Superior temporal gyrus (tissue), 1 donor: ENCODE measurements around the gene HOMER1.
"Not testable (repeated sequence)": the region's sequence is repeated elsewhere in the genome, so short reads cannot be mapped to it uniquely, and the experiment has no call there.

Experiments
- DNase-seq: peaks from one replicate; pipeline ENCODE4 v3.0.0-alpha.2; 2016; ENCODE audit errors: extremely low spot score

HOMER1 gene

DNA sequence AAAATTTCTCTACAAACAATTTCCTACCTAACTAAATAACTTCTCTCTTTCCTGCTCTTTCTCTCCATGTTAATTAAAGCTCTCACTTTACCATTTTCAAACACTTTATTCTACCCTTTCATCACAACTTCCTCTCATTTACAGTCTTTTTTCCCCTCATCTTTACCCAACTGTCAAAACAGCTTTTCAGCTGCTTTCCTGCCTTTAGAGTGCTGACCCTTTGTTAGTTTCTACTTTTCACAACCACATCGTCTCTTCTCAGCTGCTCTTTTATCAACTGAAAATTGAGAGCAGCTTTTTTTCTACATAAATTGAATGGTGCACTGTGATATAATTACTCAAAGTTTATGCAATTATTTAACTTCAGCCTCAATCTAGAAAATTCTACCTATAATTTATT, 3.1 kb upstream of the HOMER1 start:
- DNase-seq = no peak

DNA sequence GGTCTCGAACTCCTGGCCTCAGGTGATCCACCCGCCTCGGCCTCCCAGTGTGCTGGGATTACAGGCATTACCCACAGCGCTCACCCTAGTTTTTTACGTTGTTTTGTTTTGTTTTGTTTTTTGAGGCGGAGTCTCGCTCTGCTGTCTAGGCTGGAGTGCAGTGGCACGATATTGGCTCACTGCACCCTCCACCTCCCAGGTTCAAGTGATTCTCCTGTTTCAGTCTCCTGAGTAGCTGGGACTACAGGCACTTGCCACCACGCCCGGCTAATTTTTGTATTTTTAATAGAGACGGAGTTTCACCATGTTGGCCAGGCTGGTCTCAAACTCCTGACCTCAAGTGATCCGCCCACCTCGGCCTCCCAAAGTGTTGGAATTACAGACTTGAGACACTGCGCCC, 2.4 kb upstream of the HOMER1 start:
- not testable (repeated sequence) for DNase-seq

DNA sequence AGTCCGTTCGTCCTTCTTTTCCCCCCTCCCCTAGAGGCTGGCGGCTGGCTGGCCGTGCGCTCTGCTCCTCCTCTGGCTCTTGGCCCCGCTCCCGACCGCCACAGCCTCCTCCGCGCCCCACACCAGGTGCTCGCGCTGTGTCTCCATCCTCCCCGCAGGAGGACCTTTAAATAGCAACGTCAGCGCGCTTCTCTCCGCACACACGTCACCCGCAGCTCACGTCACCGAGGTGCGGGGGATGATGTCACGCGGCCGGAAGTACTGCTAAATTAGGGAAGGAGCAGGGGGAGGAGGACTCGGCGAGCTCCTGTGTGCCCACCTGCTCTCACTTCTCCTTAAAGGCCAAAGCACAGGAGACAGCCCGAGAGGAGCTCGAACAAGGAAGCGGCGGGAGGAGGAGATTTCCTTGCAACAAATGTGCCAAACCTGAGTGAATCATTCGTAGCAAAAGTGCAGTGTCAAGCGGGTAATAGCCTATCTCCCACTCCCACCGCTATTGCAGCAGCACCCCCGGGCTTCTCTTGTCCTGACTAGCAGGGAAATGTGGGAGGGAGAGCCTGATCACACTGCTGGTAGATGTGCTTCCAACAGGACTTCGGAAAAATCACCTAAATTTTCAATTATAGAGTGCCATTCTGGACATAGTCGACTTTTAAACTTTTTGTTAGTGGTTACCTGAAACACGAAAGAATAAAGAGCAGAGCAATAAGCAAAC, 614 bp upstream of the HOMER1 start:
- peak; percentile 91 for DNase-seq

DNA sequence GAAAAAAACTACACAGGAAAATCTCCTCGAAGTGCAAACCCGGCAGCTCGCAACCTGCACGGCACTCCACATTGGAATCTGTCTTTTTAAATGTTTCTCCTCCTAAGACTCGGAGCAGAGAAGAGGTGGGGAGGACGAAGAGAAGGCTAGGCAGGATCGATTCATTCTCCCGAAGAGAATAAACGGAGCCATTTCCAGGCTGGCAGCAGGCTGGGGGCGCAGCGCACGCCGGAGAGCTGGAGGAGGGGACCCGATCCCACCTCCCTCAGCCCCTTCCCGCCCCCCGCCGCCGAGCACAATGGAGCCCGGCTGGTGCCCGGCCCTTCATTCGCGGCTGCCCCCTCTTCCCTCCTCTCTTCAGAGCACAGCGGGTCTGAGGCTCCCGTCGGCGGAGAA, 628 bp downstream of the HOMER1 start:
- DNase-seq = no peak

DNA sequence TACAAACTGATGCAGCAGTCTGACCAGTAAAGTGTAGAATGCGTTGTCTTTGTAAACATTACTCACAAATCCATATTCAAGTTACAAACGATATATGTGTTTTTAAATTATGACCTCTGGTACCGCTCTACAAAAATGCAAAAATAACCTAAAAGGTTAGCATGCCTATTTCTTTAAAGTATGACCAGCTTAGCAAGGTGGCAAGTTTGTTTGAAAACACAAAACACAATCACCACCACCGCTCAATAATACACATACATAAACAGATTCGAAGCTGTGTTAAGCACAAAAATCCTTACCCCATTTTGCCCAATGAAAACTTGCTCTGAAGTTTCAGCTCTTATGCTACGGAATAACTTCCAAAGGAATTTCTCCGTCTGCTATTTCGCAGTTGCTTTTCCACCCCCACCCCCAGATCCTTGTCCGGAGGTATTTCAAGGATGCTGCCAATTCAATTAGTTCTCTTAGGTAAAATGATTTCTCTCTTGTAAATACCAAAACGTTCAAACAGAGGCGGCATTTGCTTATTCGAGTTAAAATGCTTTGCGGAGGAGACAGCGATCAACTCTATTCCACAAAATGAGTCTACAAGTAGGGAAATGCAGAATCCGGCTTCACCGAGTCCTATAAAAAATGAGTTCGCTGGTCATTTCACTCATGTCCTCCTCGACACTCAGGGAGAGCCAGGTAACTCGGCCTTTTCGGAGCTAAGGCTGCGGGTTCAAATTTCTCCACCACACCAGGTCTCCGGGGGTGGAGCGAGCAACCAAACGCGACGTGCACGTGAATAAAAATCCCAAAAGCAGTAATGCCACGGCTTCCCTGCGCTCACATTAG, 1.2 kb downstream of the HOMER1 start:
- DNase-seq = no peak

DNA sequence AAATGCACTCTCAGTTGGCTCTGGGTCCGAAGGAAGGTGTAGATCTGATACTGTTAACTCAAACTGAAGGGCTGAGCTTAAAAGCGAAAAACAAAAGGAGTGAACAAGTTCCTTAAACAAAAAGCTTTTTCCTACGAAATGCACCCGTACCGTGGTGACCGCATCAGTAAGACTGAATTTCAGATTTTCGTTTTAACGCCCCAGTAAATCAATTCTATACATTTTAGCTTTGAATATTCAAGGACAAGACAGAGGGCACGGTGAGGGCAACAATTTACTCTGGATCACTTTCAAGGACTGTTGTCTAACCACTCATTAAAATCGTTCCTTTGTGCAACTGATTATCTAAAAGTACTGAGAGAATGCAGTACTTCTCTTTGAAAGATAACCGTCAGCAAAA, 1.9 kb downstream of the HOMER1 start:
- no peak for DNase-seq

DNA sequence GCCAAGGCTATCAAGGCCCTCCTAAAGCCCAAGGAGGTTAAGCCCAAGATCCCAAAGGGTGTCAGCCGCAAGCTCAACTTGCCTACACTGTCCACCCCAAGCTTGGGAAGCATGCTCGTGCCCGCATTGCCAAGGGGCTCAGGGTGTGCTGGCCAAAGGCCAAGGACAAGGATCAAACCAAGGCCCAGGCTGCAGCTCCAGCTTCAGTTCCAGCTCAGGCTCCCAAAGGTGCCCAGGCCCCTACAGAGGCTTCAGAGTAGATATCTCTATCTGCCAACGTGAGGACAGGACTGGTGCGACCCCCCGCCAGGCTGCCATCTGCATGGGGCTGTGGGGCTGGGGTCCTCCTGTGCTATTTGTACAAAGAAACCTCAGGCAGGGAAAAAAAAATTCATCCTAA, 3.3 kb downstream of the HOMER1 start:
- DNase-seq = no peak

DNA sequence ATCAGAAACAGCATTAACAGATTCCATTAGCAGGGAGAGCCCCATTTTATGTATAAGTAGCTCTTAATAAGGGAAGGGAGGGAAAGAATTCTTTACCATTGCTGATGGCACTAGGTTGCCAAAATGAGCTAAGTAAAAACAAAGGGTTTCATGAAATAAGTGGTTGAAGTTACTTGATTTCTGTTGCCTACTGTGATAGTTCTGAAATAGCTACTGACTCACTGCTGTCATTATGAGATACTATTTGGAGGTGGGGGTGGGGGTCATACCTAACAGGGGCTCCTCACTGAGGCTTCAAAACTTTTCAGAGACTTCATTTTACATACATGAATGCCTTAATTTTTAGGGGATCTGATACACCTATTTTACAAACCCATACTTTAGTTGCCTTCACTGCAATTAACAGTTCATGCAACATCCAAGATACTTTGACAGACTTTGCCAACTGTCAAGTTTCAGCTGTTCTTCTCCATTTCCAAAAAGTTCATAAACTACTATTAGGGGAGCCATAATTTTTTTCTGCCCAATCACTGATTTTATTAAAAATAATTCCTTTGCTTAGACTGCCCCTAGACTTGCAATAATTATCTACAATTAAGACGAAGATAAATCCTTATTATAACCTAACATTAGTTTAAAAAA, 4.6 kb downstream of the HOMER1 start:
- DNase-seq = no peak

DNA sequence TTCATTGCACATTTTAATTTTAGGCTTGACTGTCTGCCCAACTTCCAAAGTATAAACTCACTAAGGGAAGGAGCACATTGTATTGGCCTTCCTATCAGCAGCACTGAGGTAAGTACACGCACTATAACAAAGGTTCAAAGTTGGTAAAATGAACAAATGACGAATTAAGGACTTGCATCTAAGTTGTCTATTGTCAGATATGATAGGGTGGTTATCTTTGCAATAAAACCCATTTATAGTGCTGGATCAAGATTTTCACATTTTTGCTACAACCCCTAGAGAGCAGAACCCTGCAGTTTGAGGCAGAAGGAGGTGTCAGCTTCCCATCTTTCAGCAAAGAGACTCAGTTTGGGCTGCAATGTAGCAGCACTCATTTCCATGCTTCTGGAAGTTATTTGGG, 5.1 kb downstream of the HOMER1 start:
- no peak for DNase-seq

DNA sequence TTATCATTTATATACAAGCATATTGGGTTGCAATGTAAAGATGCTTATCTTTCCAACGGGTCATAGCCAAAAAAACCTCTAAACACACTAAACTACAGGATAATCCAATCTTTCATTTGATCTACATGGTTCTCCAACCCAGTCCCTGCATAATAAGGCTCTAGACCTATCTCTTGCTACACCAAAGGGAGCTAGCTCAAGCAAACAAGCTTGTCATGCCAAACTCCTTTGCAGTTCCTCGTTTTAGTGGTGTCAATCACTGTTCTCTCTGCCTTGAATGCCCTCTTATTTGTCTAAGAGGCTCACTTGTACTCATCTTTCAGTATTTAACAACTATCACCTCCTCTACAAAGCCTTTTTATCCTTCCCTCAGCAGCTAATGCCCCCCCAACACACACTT, 5.6 kb downstream of the HOMER1 start:
- no peak for DNase-seq

DNA sequence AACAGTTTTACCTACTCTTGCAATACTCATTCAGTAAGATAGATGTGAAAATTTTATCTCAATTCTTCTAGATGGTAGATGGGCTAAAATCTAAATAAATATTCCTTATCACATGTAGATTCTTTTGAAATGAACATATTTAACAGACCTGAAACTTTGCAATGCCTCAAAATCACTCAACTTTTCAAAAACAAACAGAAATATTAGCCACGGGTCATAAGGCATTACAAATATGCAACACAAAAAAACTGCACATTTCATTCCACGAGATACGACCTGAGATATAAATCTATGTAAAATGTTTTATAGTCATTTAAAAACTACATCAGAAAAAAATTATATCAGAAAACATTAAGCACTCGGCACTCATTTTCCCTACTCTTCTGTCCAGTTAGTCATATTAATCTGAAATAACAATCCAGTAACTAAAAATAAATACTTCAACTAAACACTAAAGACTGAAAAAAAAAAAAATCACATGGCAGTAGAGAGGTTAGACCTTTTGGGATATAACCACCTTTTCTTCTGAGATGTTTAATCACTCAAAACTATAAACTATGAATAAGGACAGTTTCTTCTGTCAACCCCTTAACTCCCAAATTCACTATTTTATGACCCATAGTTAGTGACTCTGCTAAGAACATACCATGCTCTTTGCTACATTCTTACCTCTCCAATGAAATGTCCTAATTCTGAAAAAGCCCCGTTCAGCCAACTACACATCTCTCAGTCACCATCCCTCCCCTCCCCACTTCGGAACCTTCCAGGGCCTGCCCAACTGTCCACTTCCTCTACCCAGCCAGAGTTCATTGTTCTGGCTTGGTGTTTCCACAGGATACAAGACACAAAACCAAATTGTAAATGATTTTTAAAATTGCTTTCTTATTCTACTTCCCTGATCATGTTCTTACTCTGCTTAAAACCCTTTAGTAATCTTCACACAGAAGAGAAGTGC, 6.4 kb downstream of the HOMER1 start:
- DNase-seq = no peak

DNA sequence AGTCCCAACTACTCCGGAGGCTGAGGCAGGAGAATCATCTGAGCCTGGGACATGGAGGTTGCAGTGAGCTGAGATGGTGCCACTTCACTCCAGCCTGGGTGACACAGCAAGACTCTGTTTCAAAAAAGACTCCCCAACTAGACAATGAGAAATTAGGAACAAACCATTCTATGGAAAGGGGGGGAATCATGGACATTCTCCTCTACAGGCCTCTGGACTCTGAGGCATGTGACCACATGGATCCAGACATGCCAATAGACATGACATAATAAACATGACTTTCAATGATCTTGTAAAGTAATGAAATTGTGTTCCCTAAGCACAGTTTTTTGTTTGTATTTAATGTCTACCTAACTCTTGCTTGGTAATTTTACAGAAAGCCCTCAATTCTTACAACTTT, 8.8 kb downstream of the HOMER1 start:
- DNase-seq = no peak

DNA sequence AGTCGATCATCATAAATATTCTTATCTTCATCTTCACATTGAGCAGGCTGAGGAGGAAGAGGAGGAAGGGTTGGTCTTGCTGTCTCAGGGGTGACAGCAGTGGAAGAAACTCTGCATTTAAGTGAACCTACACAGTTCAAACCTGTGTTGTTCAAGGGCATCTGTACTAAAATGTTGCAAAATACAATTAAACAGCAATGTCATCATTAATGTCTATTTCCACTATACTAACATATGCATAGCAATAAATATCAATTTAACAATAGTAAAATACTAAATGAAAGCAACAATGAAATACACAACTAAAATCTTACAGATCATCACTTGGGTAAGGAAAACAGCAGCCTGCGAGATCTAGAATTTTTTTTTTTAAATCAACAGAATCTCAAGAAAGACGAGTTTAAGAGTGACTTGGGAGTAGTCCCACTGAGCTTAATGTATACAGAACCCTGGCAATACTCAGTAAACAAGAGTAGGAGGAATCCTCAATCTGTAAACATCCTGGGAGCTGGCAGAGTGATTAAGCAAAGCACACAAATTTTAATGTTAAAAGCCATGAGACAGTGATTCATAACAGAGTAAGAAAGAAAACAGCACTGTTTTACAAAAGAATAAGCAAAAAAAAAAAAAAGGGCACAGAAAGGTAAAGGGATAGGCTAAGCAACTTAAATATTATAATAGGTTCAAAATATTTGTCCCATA, 10.0 kb downstream of the HOMER1 start:
- no peak for DNase-seq

DNA sequence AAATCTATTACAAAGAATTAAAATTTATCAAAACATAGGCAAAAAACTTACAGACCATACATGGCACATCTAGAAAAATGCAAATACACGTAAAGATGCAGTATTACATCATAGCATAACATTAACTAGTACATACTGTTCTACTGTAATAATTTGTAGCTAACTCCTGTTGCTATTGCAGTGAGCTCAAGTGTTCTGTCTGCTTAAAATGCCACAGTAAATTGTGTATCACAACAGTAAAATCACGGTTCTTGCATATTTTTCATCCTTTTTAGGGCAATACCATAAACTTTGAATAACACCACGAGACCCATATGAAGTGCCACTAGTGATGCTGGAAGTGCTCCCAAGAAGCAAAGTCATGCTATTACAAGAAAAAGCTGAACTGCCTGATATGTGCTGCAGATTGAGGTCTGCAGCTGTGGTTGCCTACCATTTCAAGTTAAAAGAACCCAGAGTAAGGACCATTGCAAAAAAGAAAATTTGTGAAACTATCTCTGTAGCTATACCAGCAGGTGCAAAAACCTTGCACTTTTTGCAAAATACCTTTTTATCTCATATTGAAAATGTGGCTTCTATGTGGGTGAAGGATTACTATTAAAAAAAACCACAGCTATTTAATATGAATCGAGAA, 14.2 kb downstream of the HOMER1 start:
- no peak for DNase-seq

DNA sequence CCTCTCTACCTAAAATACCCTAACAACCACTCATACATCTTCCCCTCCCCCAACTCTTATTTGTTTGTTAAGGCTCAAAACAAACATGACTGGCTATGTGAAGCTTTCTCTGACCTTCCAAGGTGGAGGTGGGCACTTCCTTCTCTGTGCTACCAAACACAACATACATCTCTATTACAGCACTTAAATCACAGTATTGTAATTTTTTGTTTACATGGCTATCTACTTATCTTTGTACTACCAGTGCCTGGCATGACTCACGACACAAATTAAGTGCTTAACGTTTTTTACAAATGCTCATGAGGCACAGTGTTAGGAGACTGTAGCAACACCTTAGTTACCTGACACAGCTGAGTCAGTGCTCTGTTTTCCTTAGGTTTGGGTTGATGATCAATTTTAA, 18.6 kb downstream of the HOMER1 start:
- DNase-seq = no peak

DNA sequence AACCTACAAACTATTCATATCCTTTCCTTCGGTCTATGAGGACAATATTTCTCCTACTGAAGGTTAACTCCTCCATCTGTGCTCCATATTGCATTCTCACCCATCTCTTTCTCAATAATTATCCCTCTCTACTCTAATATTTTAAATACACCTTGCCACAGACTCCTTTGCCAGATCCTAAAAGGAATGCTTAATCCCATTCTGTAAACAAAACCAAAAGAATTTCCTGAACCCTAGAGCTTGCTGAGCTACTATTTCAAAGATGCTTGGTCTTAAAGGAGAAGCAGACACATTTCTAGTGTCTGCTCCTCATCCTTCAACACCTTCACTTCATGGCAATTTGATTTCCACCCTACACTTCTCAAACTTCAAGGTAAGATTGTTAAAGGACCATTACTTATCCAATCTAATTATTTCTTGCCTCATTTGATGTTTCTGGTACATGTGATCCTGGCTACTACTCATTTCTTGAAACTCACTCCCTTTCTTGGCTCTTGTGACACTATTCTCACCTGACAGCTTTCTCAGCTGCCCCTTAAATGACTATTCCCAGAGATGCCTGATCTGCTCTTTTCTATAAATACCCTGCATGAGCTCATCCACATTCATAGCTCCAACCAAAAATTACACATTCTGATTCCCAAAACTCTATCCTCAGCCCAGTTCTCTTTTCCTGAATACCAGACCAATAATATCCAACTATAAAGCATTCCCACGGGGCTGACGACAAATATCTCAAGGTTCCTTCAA, 20.2 kb downstream of the HOMER1 start:
- no peak for DNase-seq

DNA sequence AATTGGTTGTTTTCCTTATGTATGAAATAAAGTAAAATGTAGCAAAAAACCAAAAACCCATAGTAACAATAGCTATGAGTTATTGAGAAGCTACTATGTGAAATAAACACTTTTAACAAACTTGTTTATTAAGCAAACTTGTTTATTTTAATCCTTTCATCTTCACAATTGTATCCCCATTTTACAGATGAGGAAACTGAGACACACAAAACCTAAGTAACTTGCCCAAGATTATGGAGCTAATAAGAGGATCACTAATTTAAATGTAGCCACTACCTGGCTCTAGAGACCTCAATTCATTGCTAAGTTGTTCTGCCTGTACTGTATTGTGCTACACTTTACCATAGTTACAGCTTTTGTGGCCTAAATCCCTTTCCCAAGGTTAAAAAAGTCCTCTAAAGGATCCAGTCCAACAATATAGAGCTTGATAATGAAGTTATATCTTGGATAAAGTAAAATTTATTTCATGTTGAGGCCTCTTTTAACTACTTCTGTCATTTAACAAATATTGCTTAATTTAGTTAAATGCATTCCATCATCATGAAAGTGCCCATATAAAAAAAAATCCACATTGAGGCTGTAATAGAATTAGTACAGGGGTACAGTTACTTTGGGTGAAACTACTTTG, 22.1 kb downstream of the HOMER1 start:
- DNase-seq = no peak

DNA sequence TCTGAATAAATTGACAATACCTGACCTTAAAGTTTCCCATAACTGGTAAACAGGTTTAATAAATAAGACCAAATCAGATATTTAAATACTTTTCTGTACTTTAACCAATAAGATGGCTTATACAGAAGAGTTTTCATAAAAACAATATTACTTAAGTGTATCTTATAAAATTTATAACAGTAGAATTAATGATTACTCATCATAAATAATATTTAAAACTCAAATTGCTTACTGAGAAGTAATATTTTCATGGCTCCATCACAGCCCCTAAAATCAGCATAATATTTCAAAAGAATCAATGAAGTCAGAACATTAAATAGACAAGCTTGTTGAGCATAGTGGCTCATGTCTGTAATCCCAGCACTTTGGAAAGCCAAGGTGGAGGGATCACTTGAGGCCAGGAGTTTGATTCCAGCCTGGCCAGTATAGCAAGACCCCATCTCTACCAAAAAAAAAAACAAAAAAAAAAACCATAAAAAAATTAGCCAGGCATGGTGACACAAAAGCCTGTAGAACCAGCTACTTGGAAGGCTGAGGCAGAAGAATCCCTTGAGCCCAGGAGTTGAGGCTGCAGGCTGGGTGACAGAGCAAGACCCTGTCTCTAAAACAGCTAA, 23.5 kb downstream of the HOMER1 start:
- DNase-seq = no peak

DNA sequence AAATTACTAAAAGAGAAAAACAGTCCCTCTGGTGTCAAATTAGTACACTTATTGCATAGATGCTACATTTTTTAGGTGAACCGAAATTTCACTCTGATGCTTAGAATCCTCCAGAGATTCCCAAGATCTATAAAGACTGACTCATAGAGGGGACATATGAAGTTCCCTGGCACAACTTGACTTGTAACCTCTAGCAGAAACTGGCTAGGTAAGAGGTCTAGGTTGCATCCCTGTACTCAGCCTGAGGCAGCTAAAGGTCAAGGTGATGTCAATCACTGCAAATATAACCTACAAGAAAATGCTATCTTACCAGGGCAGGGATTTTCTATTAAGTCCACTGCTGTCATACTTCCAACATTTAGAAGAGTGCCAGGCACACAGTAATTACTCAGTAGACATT, 24.2 kb downstream of the HOMER1 start:
- DNase-seq = no peak
